NCI-H748 (cell line): ENCODE results near the gene SRD5A1.

ENCODE experiments used
- DNase-seq: peaks from one replicate; lab custom pipeline; 2025; ENCODE audit not compliant: unreplicated experiment; lab: John Stamatoyannopoulos, UW

The SRD5A1 gene

DNA sequence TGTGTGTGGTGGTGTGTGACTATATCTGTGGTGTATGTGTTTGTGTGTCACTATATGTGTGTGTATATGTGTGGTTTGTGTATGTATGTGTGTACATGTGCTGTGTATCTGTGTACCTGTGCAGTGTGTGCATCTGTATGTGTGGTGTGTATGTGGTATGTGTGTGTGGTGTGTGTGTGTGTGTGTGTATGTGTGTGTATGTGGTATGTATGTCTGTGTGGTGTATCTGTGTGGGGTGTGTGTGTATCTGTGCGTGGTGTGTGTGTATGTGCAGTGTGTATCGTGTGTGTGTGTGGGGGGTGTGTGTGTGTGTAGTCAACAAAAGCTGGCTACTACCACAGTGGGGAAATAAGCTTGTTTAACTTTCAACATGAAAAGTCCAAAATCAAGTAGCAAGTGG, 48.4 kb downstream of the SRD5A1 start:
- DNase-seq = no peak

GRCh38 chr5:6682239-6682638, 49.0 kb downstream of the SRD5A1 start:
- DNase-seq = no peak

- no peak for DNase-seq
Measured at GRCh38 chr5:6683241-6683640, 50.0 kb downstream of the SRD5A1 start.

- DNase-seq = no peak
Measured at GRCh38 chr5:6684075-6684474, 50.8 kb downstream of the SRD5A1 start.

DNA sequence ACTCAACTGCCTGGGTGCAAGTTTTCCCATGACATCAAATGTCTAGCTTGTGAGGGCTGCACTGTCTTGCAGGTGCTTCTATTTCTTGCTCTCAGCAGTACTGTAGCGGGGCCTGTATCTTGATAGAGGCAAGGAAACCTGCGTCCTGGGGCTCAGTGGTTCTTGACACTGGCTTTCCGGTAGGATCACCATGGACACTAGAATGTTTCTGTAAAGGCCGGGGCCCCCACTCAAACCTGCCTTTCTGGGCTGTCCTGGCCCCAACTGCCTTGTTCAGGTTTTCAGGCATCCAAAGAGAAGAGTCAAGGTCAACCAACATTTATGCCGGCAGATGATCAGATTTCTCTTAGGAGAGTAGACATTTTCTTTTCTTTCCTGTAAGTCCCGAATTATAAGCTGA, 53.3 kb downstream of the SRD5A1 start:
- DNase-seq = no peak

- DNase-seq = no peak
Measured at GRCh38 chr5:6686915-6687409, 53.7 kb downstream of the SRD5A1 start.

DNA sequence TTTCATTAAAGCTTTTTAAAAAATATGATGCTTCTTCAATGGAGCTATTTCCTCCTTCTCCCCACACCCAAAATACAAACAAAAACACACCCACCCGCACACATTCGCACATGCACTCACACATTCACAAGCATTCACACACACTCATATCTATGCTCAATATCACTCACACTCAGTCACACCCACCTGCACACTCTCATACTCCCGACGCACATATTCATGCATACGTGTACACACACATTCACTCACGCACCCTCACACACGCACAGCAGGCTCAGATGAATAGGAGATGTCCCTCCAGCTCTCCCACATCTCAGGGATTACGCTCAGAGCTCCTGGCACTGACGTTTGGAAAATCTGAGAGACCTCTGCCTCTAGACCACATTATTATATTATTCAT, 54.3 kb downstream of the SRD5A1 start:
- DNase-seq = no peak

DNA sequence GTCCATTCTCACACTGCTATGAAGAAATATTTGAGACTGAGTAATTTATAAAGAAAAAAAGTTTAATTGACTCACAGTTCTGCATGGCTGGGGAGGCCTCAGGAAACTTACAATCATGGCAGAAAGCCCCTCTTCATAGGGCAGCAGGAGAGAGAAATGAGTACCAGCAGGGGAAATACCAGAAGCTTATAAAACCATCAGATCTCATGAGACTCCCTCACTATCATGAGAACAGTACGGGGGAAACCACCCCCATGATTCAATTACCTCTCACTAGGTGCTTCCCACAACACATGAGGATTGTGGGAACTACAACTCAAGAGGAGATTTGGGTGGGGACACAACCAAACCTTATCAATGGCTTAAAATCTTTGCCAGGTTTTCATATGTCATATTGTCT, 59.7 kb downstream of the SRD5A1 start:
- no peak for DNase-seq

DNA sequence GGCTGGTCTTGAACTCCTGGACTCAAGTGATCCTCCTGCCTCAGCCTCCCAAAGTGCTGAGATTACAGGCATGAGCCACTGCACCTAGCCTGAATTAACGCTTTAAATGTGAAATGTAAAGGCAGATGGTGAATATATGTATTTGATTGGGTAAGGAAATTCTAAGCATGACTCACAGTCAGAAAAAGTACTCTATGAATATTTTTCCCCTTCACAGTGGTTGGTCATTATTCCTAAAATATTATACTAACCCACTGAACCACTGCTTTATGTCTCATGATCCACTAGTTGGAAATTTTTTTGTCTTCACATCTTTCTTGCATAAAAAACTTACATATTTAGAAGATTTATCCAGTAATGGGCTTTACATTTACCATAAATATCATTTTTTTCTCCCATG, 65.5 kb downstream of the SRD5A1 start:
- no peak for DNase-seq

DNA sequence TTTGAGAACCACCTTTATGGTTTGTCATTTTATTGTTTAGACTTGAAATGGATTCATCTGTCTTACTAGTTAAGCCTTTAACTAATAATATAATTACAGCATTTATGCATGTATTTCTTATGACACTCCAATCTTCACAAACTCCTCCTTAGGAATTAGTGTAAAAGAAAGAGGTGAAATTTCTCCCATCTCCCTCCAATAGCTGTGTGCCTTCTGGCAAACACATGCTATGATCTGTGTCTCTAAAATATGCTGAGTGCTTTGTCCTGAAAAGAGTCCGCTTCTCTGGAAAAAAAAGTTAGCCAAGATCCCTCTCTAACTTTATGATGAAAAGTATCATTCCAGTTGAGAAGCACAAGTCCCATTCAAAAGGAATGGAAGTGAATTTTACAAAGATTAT, 66.1 kb downstream of the SRD5A1 start:
- DNase-seq = no peak

DNA sequence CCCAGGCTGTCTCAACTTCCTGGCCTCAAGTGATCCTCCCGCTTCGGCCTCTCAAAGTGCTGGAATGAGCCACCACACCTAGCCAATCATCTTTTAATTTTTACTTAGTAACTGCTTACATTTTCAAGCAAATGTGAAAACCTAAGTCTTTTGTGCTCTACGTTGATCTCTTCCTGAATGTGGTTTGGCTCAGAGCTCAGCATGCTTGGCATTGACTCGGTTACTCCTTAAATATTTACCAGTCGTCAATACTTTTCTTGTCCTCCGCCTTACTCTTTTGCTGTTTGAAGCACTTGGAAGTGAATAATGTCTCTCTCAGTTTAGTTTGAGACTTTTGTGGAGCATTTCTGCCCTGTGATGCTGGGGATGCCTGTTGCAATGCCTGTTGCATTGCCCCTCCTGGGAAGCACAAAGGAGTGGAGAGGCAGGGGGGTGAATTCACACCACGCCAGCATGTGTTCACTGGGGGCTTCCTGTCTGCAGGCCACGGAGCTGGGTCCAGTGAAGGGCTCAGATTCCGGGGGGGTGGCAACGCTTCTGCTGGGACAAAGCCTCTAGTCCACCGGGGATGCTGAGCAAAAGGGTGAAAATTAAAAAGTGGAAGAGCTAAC, 66.9 kb downstream of the SRD5A1 start:
- DNase-seq = no peak

DNA sequence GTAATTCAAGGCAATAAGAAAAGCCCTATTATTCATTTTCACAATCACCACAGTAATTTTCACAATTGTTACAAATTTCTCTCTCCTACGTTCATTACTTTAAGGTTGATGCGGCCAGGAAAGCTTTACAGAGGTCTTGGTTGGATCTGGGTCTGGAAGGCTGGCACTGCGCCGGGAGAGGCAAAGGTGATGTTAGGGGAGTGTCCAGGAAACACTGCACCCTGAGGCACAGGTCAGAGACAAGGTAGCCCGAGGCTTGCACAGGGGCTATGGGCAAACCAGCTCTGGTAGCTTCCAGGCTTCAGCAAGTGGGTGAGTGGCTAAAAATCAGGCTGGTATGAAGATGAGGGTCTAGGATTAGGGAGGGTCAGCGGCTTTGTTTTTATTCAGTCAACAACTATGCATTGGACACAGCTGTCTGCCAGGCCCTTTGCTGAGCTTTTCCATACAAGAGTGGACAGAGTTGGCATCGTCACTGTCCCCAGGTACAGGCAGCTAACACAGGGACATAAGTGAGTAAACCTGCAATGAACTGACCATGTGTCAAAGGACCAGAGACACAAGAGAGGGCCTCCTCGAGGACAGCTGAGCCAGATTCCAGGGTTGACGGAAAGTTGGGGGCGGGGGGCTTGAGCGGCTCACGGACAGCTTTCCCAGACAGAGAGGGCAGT, 67.6 kb downstream of the SRD5A1 start:
- DNase-seq = no peak

GRCh38 chr5:6701491-6701890, 68.3 kb downstream of the SRD5A1 start:
- DNase-seq = no peak

DNA sequence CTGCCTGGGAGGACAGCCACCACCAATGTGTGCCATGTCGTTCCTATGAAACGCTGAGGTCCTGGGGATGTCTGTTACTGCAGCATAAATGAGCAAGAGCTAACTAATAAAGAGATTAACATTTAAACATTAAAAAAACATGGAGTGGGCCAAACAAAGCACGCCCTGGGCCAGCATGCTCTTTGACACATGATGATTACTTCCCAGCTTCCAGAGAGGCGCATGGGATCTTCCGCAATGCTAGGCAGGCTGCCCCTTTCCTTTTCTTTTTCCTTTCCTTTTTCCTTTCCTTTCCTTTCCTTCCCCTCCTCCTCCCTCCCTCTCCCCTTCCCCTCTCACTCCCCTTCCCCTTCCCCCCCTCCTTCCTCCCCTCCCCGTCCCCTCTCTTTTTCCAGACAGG, 69.4 kb downstream of the SRD5A1 start:
- no peak for DNase-seq

GRCh38 chr5:6703806-6704205, 70.6 kb downstream of the SRD5A1 start:
- no peak for DNase-seq

- DNase-seq = no peak
Measured at GRCh38 chr5:6704361-6704851, 71.2 kb downstream of the SRD5A1 start.

DNA sequence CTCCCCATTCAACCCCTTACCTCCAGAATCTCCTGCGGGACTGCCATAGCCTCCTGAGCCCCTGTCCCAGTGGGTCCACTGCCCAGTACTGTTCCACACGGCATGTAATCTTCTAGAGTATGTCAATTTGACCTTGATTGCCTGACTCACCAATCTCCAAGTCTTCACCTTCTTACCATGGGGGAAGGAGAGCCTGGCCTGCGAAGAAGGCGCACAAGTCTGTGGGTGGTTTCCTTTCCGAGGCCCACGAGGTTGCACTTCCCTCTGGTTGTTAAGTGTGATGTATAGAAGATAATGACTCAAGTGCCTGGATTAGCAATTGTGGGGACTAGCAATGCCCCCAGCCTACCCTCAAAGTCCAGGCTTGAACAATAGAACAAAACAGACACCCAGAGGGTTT, 71.8 kb downstream of the SRD5A1 start:
- no peak for DNase-seq

- DNase-seq = no peak
Measured at GRCh38 chr5:6705959-6706358, 72.7 kb downstream of the SRD5A1 start.

DNA sequence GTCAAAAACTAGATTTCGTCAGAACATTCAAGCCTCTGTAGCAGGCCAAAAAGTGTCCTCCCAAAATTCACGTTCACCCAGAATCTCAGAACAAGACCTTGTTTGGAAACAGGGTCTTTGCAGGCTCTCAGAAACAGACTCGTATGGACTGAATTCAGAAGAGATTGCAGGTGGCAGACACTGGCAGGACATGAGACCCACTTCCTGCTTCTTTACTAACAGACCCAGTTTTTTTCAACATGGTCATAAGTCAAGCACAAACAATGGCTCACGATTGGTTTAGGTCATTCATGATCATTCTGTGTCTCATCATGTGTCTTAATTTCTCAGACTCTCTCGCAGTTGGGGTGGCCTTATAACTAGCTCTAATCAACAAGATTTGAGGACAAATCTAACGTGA, 74.6 kb downstream of the SRD5A1 start:
- no peak for DNase-seq

- no peak for DNase-seq
Measured at GRCh38 chr5:6708814-6709213, 75.6 kb downstream of the SRD5A1 start.

DNA sequence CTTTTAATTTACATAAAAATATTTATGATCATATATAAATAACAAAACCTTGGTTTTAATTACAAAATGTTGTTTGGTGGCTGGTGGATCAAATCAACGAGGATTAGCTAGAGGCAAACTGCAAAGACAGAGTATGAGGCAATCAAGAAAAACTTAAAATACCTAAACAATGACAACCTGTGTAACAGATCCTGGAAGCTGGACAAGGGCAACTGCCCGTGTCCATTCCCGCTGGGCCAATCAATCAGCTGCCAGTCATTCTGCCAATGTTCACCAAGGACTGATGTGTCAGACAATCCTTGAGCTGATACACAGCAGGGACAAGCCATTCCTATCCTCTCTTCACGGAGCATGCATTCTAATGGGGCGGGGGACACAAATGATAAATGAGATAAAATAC, 76.8 kb downstream of the SRD5A1 start:
- peak; percentile 30 for DNase-seq

DNA sequence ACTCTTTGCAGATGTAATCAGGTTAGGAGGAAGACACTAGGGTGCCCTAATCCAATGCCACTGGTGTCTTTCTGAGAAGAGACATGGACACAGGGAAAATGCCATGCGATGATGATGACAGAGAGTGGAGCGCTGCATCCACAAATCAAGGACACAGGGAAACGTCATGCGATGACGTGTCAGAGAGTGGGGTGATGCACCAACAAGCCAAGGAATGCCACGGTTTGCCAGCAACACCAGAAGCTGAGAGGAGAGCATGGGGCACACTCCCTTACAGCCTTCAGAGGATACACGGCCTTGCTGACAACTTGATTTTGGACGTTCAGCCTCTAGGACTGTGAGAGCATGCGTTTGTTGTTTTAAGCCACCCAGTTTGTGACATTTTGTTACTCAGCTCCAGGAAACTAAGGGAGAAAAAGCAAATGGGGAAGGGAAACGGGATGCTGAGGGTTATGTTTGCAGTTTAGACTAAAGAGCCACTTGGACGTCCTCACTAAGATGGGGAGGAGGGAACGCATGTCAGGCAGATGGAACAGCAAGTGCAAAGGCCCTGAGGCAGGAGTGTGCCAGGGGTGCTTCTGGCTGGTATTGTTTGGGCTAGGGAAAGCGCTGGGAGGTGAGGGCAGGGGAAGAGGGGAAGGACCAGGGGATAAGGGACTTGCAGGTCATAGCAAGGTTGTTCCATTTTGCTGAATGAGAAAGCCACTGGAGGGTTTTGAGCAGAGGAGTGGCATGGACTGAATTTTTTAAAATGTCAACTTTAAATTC, 77.5 kb downstream of the SRD5A1 start:
- DNase-seq = no peak
